ENCODE data around the gene RREB1. TPM values are rescaled to one million over a fixed set of nuclear protein-coding genes. Genes with fewer than 3 reads are reported as not detected.
A peak's percentile ranks its signal among the peaks of the same experiment; 100 is the strongest.

RREB1 gene
- total RNA-seq, 4 donors from 2014 or later, result 40.8 to 68.6 (median 54.4) TPM

- TF ChIP-seq POLR2A (IDR thresholded peaks at IDR 0.05) (no peak), CTCF (IDR thresholded peaks at IDR 0.05) (no peak)
- WGBS, 2 donors, result 65 to 68% methylated on average over 9 of the region's 9 CpGs
- peak in 1 of 2 donors; percentile 70 for DNase-seq (ENCODE audit: low spot score in 2 of 2)
- H3K4me3 ChIP-seq (ENCODE audit: low read depth, poor library complexity, severe bottlenecking), result no peak overlapping the region
- intact Hi-C loops (cut with DNase I; ENCODE audit: low total_unique reads), result no loop called here
These were observed 117.0 kb downstream of the RREB1 start for GRCh38 chr6:7224731-7225130.

GRCh38 chr6:7228662-7229375 is 121.1 kb downstream of the RREB1 start:
- H3K4me3 ChIP-seq (ENCODE audit: low read depth, poor library complexity, severe bottlenecking), result no peak overlapping the region
- TF ChIP-seq CTCF (IDR thresholded peaks at IDR 0.05) (no peak), POLR2A (IDR thresholded peaks at IDR 0.05) (no peak)
- intact Hi-C loops (cut with DNase I; ENCODE audit: low total_unique reads), result no loop called here
- WGBS, 2 donors, result 93 to 94% methylated on average over 18 to 21 of the region's 21 CpGs
- peak in 1 of 2 donors; percentile 84 for DNase-seq (ENCODE audit: low spot score in 2 of 2)

- WGBS, 2 donors, result 95 to 98% methylated on average over 57 to 62 of the region's 62 CpGs
- H3K4me3 ChIP-seq (ENCODE audit: low read depth, poor library complexity, severe bottlenecking), result no peak overlapping the region
- TF ChIP-seq POLR2A (IDR thresholded peaks at IDR 0.05) (no peak), CTCF (IDR thresholded peaks at IDR 0.05) (no peak)
- DNase-seq (ENCODE audit: low spot score in 2 of 2), result peak in 1 of 2 donors; percentile 82
- intact Hi-C loops (cut with DNase I; ENCODE audit: low total_unique reads), result loop anchor here (10.0 kb wide), 1 partner anchor 325 kb away; no protein-coding TSS in a partner anchor
These were observed 121.9 kb downstream of the RREB1 start for GRCh38 chr6:7229376-7230326.

- DNase-seq (ENCODE audit: low spot score in 2 of 2), result no peak
- intact Hi-C loops (cut with DNase I; ENCODE audit: low total_unique reads), result loop anchor here (10.0 kb wide), 1 partner anchor 326 kb away; no protein-coding TSS in a partner anchor
- H3K4me3 ChIP-seq (ENCODE audit: low read depth, poor library complexity, severe bottlenecking), result no peak overlapping the region
- TF ChIP-seq POLR2A (IDR thresholded peaks at IDR 0.05), result no peak
- TF ChIP-seq CTCF (IDR thresholded peaks at IDR 0.05), result no peak
- 94 to 98% methylated on average over 25 to 37 of the region's 39 CpGs for WGBS, 2 donors
These were observed 122.5 kb downstream of the RREB1 start for GRCh38 chr6:7230327-7230691.

- no peak for DNase-seq (ENCODE audit: low spot score in 2 of 2)
These were observed 123.4 kb downstream of the RREB1 start for GRCh38 chr6:7230956-7231713.

More at GRCh38 chr6:7230956-7231713, 123.4 kb downstream of the RREB1 start:
- no peak overlapping the region for H3K4me3 ChIP-seq (ENCODE audit: low read depth, poor library complexity, severe bottlenecking)
- TF ChIP-seq CTCF (IDR thresholded peaks at IDR 0.05), result no peak
- no peak for TF ChIP-seq POLR2A (IDR thresholded peaks at IDR 0.05)
- intact Hi-C loops (cut with DNase I; ENCODE audit: low total_unique reads), result loop anchor here (10.0 kb wide), 1 partner anchor 326 kb away; no protein-coding TSS in a partner anchor
- whole genome bisulfite sequencing, 2 donors, result 95 to 96% methylated on average over 32 to 34 of the region's 37 CpGs

Measured in lower leg skin (tissue), 4 donors.